ENCODE results near the gene TRPC4AP. TPM values are rescaled to one million over a fixed set of nuclear protein-coding genes. Genes with fewer than 3 reads are reported as not detected.

TRPC4AP gene
- total and polyA plus RNA-seq, 8 donors: 26.2 to 89.0 (median 52.4) TPM

DNA sequence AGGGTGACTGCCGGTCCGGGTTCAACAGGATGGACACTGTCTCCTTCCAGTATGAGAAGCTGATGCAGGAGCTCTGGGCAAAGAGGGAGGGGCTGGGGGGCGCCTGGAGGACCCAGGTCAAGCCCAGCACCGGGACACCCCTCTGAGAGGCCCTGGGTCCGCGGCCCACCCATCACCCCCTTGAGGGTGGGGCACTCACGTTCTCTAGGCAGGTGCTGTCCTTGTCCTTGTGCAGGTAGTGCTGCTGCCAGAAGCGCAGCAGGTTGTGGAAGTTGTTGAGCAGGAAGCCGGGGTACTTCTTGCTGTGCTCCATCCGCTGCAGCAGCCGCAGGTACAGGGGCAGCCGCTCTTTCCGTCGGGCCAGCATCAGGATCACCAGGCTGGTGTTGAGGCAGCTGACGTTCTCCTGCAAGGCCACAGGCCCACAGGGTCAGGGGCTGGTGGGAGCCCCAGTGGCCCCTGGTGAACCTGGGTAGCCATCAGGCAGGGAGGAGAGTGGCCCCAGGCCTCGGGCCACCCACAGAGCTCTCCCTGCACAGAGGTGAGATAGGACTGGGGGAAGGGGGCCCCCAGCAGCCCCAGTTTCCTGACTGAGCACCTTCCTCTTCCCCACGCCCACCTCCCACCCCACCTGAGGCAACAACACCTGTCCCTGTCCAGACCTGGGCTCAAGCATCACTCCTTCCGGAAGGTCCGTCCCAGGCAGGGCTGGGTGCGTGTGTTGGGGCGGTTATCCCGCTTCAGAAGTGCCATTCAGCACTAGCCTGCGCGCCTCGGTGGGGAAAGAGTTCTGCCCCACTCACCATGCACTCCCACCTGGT, 89.2 kb downstream of the TRPC4AP start:
- WGBS, 5 donors: 90 to 96% (median 92%) methylated on average over 15 to 25 of the region's 25 CpGs
- intact Hi-C loops (cut with DNase I; ENCODE audit: low total_unique reads): no loop called here
- Histone ChIP-seq H3K27ac (no peak overlapping the region), H3K4me1 (peaks cover 0 to 3% (median 0%) of the 10 kb centered on the region in 4 donors), H3K36me3 (peaks cover 93 to 100% (median 100%) of the 10 kb centered on the region in 4 donors), H3K9me3 (no peaks in the 10 kb centered on the region), H3K4me3 (no peak overlapping the region), H3K27me3 (no peaks in the 10 kb centered on the region)
- no peak for DNase-seq
- TF ChIP-seq CTCF (IDR thresholded peaks at IDR 0.05) (no peak), POLR2AphosphoS5 (IDR thresholded peaks at IDR 0.05) (no peak), EP300 (IDR thresholded peaks at IDR 0.05) (no peak), POLR2A (IDR thresholded peaks at IDR 0.05) (no peak)

- no peak for DNase-seq
- Histone ChIP-seq H3K27me3 (no peaks in the 10 kb centered on the region), H3K4me1 (peaks cover 4 to 11% (median 4%) of the 10 kb centered on the region in 4 donors), H3K27ac (no peak overlapping the region), H3K4me3 (no peak overlapping the region), H3K36me3 (peaks cover 89 to 98% (median 97%) of the 10 kb centered on the region in 4 donors), H3K9me3 (no peaks in the 10 kb centered on the region)
- TF ChIP-seq POLR2A (IDR thresholded peaks at IDR 0.05) (no peak), POLR2AphosphoS5 (IDR thresholded peaks at IDR 0.05) (no peak), CTCF (IDR thresholded peaks at IDR 0.05) (no peak), EP300 (IDR thresholded peaks at IDR 0.05) (no peak)
- intact Hi-C loops (cut with DNase I; ENCODE audit: low total_unique reads): no loop called here
- WGBS, 5 donors: 78 to 96% (median 81%) methylated on average over 9 to 10 of the region's 10 CpGs
Measured at GRCh38 chr20:35002426-35003210, 90.0 kb downstream of the TRPC4AP start.

- no peak for DNase-seq
- no peak for TF ChIP-seq EP300 (IDR thresholded peaks at IDR 0.05)
- no peak for TF ChIP-seq CTCF (IDR thresholded peaks at IDR 0.05)
- TF ChIP-seq POLR2A (IDR thresholded peaks at IDR 0.05): no peak
- TF ChIP-seq POLR2AphosphoS5 (IDR thresholded peaks at IDR 0.05): no peak
- 85 to 93% (median 90%) methylated on average over 14 to 15 of the region's 15 CpGs for WGBS, 5 donors
- Histone ChIP-seq H3K4me1 (peaks cover 10 to 20% (median 12%) of the 10 kb centered on the region in 4 donors), H3K36me3 (peaks cover 83 to 98% (median 96%) of the 10 kb centered on the region in 4 donors), H3K4me3 (no peak overlapping the region), H3K9me3 (no peaks in the 10 kb centered on the region), H3K27me3 (no peaks in the 10 kb centered on the region), H3K27ac (no peak overlapping the region)
- intact Hi-C loops (cut with DNase I; ENCODE audit: low total_unique reads): no loop called here
Measured at GRCh38 chr20:35001596-35002362, 90.8 kb downstream of the TRPC4AP start.
